Heart left ventricle (tissue), 16 donors: Measurements from ENCODE around the gene ERBB3. TPM values are rescaled to one million over a fixed set of nuclear protein-coding genes. Genes with fewer than 3 reads are reported as not detected.

Experiments used
- ATAC-seq, 4 donors: fragments of 200-7000 bp; cut with Tn5 transposase; one replicate each; pipeline ENCODE4 v1.9.1; 2020 to 2022; ENCODE audit warnings: moderate library complexity in 4 of 4, mild to moderate bottlenecking in 3 of 4, moderate number of reproducible peaks in 1 of 4
- DNase-seq, 5 donors: peaks; one replicate each; pipeline ENCODE4 v3.0.0-alpha.2; 2020
- H3K27ac ChIP-seq, 12 donors: fragments of 200-600 bp; sonication (generic) in 4 of 12; one replicate each; pipeline versions ENCODE4 v1.5.0 to v1.8.0; 2016 to 2022; ENCODE audit warnings: mild to moderate bottlenecking in 2 of 12
- H3K27me3 ChIP-seq, 9 donors: fragments of 200-600 bp; sonication (generic) in 2 of 9; one replicate each; pipeline versions ENCODE4 v1.5.1 to v1.8.0; 2016 to 2022; ENCODE audit warnings: mild to moderate bottlenecking in 3 of 9
- H3K36me3 ChIP-seq, 9 donors: fragments of 200-600 bp; sonication (generic) in 2 of 9; one replicate each; pipeline versions ENCODE4 v1.5.0 to v1.8.0; 2018 to 2022; ENCODE audit warnings: mild to moderate bottlenecking in 2 of 9
- H3K4me1 ChIP-seq, 12 donors: fragments of 200-600 bp; sonication (generic) in 4 of 12; one replicate each; pipeline versions ENCODE4 v1.5.0 to v1.8.0; 2016 to 2022; ENCODE audit warnings: mild to moderate bottlenecking in 3 of 12
- H3K4me3 ChIP-seq, 12 donors: fragments of 200-600 bp; sonication (generic) in 4 of 12; one replicate each; pipeline versions ENCODE4 v1.5.0 to v1.8.0; 2017 to 2022; ENCODE audit warnings: mild to moderate bottlenecking in 9 of 12, moderate library complexity in 4 of 12
- H3K9me3 ChIP-seq, 12 donors: fragments of 200-600 bp; sonication (generic) in 4 of 12; one replicate each; pipeline versions ENCODE4 v1.5.0 to v1.8.0; 2016 to 2022; ENCODE audit warnings: mild to moderate bottlenecking in 1 of 12
- POLR2A ChIP-seq, 2 donors: fragments of 450-650 bp; IDR thresholded peaks; one replicate each; pipeline ENCODE4 v1.6.1; 2017; ENCODE audit warnings: antibody characterized with exemption in 2 of 2, mild to moderate bottlenecking in 2 of 2, moderate library complexity in 2 of 2
- WGBS, 4 donors: extraction: QIAGEN DNeasy Blood & Tissue Kit in 2 of 4; methylation state at CpG; one replicate each; pipeline versions ENCODE4 v1.1.5 to v1.1.7; 2013 to 2018; 5-methylcytosine and 5-hydroxymethylcytosine counted together
- intact Hi-C, 10 donors: fragments of 100-400 bp; cut with DNase I; formaldehyde crosslinking; loops; one replicate each; pipeline versions ENCODE4 v1.11.1 to v1.14.2; 2022
- polyA plus RNA-seq, 2 donors: library from polyadenylated mRNA; stranded (reverse); fragments of 200-250 nt; gene quantifications; one replicate each; pipeline ENCODE4 v1.2.3, GENCODE V29; 2013
- total RNA-seq, 9 donors: library from RNA; depleted of rRNA in 2 of 9; stranded (reverse); fragments of >200 nt in 2 of 9; fragmentation: NEBNext Ultra II Directional in 3 of 9; extraction: Animal tissue kit (Norgen Biotek cat#: 25700) in 3 of 9; gene quantifications; one replicate each; pipeline versions ENCODE4 v1.1.0 to v1.2.4, GENCODE V29; 2016 to 2023
- TF ChIP-seq, protein P1 (sequence below), 12 donors: fragments of 200-600 bp; sonication (generic) in 4 of 12; IDR thresholded peaks; one replicate each; pipeline versions ENCODE4 v1.5.0 to v1.8.0; 2018 to 2022; ENCODE audit warnings: antibody characterized with exemption in 12 of 12, mild to moderate bottlenecking in 5 of 12
- donor health status: ischemic (EF 13 %, LVEDD 7.1; RV severe dilation, severe dysfunction).
- donor health status: healthy with polysubstance abuse.
- donor health status: DM: no; HTN: yes; CAD: no.
- donor health status: DM: no; HTN: no; CAD: no.
- donor health status: ischemic (EF 25% LVEDD 6.9; RV normal size, moderate dysfunction).
- donor health status: ischemic (EF 25% LVEDD 5.7; RV mildly dilated, moderate dysfunction).
- donor health status: healthy.
- donor health status: DM: yes; HTN: yes; CAD: no.
- donor health status: ischemic (EF 35%, LVEDD 5.7; RV mildly dilated, moderate dysfunction).
- donor health status: nonischemic (EF 11% LVEDD 7.7; RV severe dilation, severe dysfunction).
- donor health status: DM: yes; HTN: yes; CAD: no.
- donor health status: PGD.
- donor health status: ischemic (EF 29% LVEDD 5.4; RV normal size, mild dysfunction).
- donor health status: nonischemic (EF 23%, LVEDD 6.1; RV moderate dilation, normal function).

The ERBB3 gene
- total and polyA plus RNA-seq, 11 donors: 0.90 to 4.5 (median 2.2) TPM

DNA sequence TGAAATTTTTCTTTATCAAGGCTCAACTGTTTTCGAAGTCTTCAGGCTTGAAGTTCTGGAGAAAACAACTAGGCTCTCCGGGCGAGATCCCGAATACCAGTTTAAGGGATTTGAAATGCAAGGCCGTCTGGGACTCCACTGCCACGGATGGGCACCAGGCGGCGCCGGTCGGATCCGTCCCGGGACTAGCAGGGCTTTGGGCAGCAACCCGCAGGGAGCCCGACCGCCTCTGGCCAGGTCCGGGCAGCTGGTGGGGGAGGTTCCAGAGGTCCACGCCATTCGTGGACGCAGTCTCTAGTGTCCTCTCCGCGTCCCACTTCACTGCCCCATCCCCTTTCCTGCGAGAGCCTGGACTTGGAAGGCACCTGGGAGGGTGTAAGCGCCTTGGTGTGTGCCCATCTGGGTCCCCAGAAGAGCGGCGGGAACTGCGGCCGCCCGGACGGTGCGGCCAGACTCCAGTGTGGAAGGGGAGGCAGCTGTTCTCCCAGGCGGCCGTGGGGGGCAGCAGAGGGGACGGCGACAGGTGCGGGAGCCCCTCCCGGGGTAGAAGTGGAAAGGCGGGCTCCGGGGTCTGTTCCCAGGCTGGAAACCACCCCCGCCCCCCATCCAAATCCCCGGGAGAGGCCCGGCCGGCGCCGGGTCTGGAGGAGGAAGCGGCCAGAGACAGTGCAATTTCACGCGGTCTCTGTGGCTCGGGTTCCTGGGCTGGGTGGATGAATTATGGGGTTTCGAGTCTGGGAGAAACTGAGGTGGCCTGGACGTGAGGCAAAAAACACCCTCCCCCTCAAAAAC is 838 bp upstream of the ERBB3 start:
- ATAC-seq (peak; percentile 30 to 91 (median 88)), DNase-seq (peak; percentile 76 to 93 (median 86))
- intact Hi-C loops: loop anchor here in 1 of 10 donors (1.0 kb wide), 1 partner anchor 25 kb away; the partner anchor contains the start of gene PA2G4
- Histone ChIP-seq H3K4me1 (peaks cover 0 to 26% (median 16%) of the 10 kb centered on the region in 12 donors), H3K27me3 (peaks cover 0 to 17% (median 10%) of the 10 kb centered on the region in 9 donors), H3K27ac (peak overlapping the region in 8 of 12 donors; percentile 5 to 74 (median 32)), H3K36me3 (no peaks in the 10 kb centered on the region), H3K9me3 (no peaks in the 10 kb centered on the region), H3K4me3 (peak overlapping the region; percentile 30 to 67 (median 53))
- 1 to 3% (median 2%) methylated on average over 24 to 50 of the region's 50 CpGs for WGBS, 4 donors
- TF ChIP-seq, protein P1, sequence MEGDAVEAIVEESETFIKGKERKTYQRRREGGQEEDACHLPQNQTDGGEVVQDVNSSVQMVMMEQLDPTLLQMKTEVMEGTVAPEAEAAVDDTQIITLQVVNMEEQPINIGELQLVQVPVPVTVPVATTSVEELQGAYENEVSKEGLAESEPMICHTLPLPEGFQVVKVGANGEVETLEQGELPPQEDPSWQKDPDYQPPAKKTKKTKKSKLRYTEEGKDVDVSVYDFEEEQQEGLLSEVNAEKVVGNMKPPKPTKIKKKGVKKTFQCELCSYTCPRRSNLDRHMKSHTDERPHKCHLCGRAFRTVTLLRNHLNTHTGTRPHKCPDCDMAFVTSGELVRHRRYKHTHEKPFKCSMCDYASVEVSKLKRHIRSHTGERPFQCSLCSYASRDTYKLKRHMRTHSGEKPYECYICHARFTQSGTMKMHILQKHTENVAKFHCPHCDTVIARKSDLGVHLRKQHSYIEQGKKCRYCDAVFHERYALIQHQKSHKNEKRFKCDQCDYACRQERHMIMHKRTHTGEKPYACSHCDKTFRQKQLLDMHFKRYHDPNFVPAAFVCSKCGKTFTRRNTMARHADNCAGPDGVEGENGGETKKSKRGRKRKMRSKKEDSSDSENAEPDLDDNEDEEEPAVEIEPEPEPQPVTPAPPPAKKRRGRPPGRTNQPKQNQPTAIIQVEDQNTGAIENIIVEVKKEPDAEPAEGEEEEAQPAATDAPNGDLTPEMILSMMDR (IDR thresholded peaks at IDR 0.05): peak; percentile 54 to 81 (median 68)
- no peak for TF ChIP-seq POLR2A (IDR thresholded peaks at IDR 0.05)

DNA sequence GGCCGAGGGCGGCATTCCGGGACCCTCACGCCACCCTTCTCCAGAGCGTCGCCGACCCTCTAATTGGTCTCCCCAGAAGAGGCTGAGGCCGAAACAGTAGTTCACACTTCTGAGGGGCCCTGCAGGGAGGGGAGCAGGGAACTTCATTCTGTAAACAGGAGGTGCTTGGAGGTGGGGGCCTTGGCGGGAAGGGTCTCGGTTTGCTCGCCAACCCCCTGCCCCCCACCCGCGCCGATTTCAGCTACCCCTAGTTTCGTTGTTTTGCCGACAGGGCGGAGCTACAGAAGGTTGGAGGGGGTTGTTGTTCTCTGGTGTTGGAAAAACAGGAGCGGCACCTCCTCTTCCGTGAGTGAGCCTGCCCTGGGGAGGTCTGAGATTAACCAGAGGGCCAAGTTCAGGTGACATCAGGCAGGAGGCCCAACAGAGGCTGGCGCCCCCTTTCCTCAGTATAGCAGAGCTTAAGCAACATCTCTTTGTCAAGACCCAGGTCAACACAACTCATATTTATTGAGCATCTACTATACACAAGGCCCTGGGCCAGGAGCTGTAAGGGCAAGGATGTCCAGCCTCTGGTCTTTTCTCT is 682 bp downstream of the ERBB3 start:
- ATAC-seq: no peak
- DNase-seq: no peak
- Histone ChIP-seq H3K9me3 (no peaks in the 10 kb centered on the region), H3K27ac (peak overlapping the region in 1 of 12 donors; percentile 47), H3K4me1 (peaks cover 0 to 26% (median 16%) of the 10 kb centered on the region in 12 donors), H3K27me3 (peaks cover 0 to 17% (median 10%) of the 10 kb centered on the region in 9 donors), H3K36me3 (no peaks in the 10 kb centered on the region), H3K4me3 (peak overlapping the region in 10 of 12 donors; percentile 35 to 67 (median 54))
- intact Hi-C loops: no loop called here
- TF ChIP-seq POLR2A (IDR thresholded peaks at IDR 0.05): no peak
- TF ChIP-seq, protein P1 (IDR thresholded peaks at IDR 0.05): no peak
- WGBS, 4 donors: 32 to 46% (median 39%) methylated on average over 16 to 20 of the region's 20 CpGs

DNA sequence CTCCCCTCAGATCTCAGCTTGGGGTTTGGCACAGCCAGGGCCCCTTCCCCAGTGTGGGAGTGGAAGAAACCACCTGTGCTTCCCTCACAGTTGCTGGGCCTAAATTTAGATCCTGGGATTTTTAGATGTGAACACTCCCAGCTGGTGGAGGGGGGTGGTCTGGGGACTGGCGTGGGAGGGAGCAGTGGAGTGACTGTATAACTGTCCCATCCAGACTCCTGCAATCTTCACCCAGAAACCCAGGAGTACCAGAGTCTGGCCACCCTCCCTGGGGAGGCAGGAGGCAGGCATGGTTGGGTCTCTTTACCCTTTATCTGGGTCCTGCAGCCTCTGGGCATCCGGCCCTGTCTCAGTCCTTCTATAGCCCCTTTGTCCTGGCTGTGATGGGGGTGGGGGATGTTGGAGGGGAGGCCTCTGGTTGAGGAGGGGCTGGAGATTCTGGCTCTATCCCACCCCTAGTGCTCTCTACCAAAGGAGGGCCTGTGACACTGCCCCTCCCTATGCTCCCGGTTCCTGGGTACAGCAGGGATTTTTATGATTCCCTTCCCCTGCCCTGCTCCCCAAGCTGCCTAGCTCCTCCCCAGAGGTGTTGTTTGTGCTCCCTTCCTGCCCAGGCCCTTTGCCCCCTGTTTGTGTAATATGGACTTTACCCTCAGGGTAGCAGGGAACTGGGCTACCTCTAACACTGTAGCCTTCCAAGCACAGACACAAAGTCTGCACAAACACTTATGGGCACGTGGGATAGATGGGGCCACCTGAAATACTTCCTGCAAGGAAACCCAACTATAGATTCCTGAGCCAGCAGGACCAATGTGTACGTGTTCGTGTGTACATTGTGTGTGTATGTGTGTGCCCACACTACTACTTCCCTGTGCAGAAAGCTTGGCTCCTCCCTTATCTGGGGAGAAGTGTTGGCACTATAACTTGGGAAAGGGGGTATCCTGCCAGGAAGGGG is 1.7 kb downstream of the ERBB3 start:
- ATAC-seq: no peak
- Histone ChIP-seq H3K4me1 (peaks cover 0 to 29% (median 16%) of the 10 kb centered on the region in 12 donors), H3K36me3 (no peaks in the 10 kb centered on the region), H3K4me3 (peak overlapping the region in 5 of 12 donors; percentile 2 to 55 (median 54)), H3K9me3 (no peaks in the 10 kb centered on the region), H3K27me3 (peaks cover 0 to 17% (median 10%) of the 10 kb centered on the region in 9 donors), H3K27ac (peak overlapping the region in 1 of 12 donors; percentile 47)
- 50 to 63% (median 58%) methylated on average over 5 to 6 of the region's 6 CpGs for WGBS, 4 donors
- intact Hi-C loops: no loop called here
- no peak for DNase-seq
- no peak for TF ChIP-seq POLR2A (IDR thresholded peaks at IDR 0.05)
- TF ChIP-seq, protein P1 (IDR thresholded peaks at IDR 0.05): no peak
